Omental fat pad (tissue), 4 donors: ENCODE measurements around the gene AP1M1. TPM values are rescaled to one million over a fixed set of nuclear protein-coding genes. Genes with fewer than 3 reads are reported as not detected.
A peak's percentile ranks its signal among the peaks of the same experiment; 100 is the strongest.

Experiments
- ATAC-seq: fragments of 150-250 bp; one replicate; pipeline ENCODE4 v1.9.1; 2016; ENCODE audit warnings: mild to moderate bottlenecking, moderate library complexity; ENCODE audit not compliant: low FRiP score
- DNase-seq: peaks from one replicate; pipeline ENCODE4 v3.0.0-alpha.2; 2019; ENCODE audit warnings: low spot score
- CTCF ChIP-seq, 3 donors: fragments of 450-650 bp; IDR thresholded peaks; one replicate each; pipeline ENCODE4 v1.5.1; 2016 to 2017; ENCODE audit warnings: antibody characterized with exemption in 3 of 3, mild to moderate bottlenecking in 3 of 3, moderate library complexity in 2 of 3
- total RNA-seq, 4 donors: library from RNA; depleted of rRNA; stranded (reverse); fragments of >200 nt; gene quantifications; one replicate each; pipeline ENCODE4 v1.1.0, GENCODE V29; 2016

Gene AP1M1
- total RNA-seq, 4 donors from 2014 or later: 92.0 to 154 (median 111) TPM

GRCh38 chr19:16217716-16218451 lies 20.2 kb downstream of the AP1M1 start:
- no peak for DNase-seq
- ATAC-seq: peak; percentile 32
- no peak for TF ChIP-seq CTCF (IDR thresholded peaks at IDR 0.05)

- DNase-seq: no peak
- TF ChIP-seq CTCF (IDR thresholded peaks at IDR 0.05): no peak
Observed at GRCh38 chr19:16218851-16219250, 21.1 kb downstream of the AP1M1 start.

GRCh38 chr19:16222806-16223205 lies 25.1 kb downstream of the AP1M1 start:
- TF ChIP-seq CTCF (IDR thresholded peaks at IDR 0.05): no peak
- ATAC-seq: no peak
- no peak for DNase-seq

More at GRCh38 chr19:16218851-16219250, 21.1 kb downstream of the AP1M1 start:
- ATAC-seq: no peak

- DNase-seq (no peak), ATAC-seq (no peak)
- no peak for TF ChIP-seq CTCF (IDR thresholded peaks at IDR 0.05)
Observed at GRCh38 chr19:16223746-16224145, 26.0 kb downstream of the AP1M1 start.

- ATAC-seq (no peak), DNase-seq (no peak)
Observed at GRCh38 chr19:16224293-16225045, 26.8 kb downstream of the AP1M1 start.

More at GRCh38 chr19:16224293-16225045, 26.8 kb downstream of the AP1M1 start:
- no peak for TF ChIP-seq CTCF (IDR thresholded peaks at IDR 0.05)
